ENCODE results near the gene LY86. TPM values are rescaled to one million over a fixed set of nuclear protein-coding genes. Genes with fewer than 3 reads are reported as not detected.
A peak's percentile ranks its signal among the peaks of the same experiment; 100 is the strongest.

The LY86 gene
- polyA plus RNA-seq, 3 donors from 2014 or later = 3.2 to 26.3 (median 17.1) TPM

DNA sequence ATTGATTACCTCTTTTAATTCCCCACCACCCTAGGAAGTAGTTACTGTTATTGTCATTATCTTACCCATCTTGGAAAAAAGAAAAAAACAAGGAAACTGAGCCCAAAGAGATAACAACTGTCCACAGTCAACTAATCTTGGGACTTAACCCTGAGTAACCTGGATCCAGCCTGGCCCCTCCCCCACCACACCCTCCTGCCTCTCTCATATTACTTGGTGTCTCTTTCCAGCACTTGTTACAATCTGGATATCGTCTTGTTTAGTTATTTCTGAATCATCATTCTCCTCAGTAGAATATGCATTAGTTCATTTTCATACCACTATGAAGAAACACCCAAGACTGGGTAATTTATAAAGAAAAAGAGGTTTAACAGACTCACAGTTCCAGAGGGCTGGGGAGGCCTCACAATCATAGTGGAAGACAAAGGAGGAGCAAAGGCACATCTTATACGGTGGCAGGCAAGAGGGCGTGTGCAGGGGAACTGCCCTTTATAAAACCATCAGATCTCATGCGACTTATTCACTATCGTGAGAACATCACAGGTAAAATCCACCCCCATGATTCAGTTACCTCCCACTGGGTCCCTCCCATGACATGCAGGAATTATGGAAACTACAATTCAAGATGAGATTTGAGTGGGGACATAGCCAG lies 60.3 kb downstream of the LY86 start:
- H3K27me3 Mint-ChIP-seq (ENCODE audit: low read depth in 3 of 3) = peaks cover 0 to 2% (median 0%) of the 10 kb centered on the region in 3 donors
- no peaks in the 10 kb centered on the region for H3K9me3 Mint-ChIP-seq
- DNase-seq = no peak
- no peak overlapping the region for H3K27ac Mint-ChIP-seq
- H3K36me3 Mint-ChIP-seq = no peaks in the 10 kb centered on the region
- no peaks in the 10 kb centered on the region for H3K4me1 Mint-ChIP-seq
- no peak overlapping the region for H3K4me3 Mint-ChIP-seq

DNA sequence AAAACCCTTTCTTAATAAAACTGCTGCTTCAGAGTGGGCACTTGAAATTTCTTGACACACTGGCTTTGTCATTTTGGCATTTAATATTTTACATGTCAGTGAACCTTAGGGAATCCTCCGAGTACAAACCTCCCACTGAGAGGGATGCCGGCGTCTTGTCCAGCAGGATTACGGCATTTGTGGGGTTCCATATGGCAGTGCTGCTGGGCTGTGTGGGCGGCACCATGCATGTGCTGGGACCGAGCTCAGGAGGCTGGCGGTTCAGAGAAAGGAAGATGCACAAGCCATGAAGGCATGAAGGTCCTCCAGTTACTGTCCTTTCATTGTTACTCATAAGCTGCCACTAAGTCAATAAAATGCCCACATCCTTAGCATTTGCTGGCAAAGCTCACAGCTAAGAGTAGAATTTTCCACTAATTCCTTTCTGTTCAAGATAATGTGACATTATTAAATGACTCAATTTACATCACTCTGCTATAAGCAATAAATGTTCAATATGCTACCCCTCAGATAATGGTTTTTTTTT lies 61.4 kb downstream of the LY86 start:
- H3K4me3 Mint-ChIP-seq = no peak overlapping the region
- H3K27me3 Mint-ChIP-seq (ENCODE audit: low read depth in 3 of 3) = peaks cover 0 to 2% (median 0%) of the 10 kb centered on the region in 3 donors
- H3K36me3 Mint-ChIP-seq = no peaks in the 10 kb centered on the region
- peaks cover 5 to 6% of the 10 kb centered on the region in 2 donors for H3K4me1 Mint-ChIP-seq
- no peak overlapping the region for H3K27ac Mint-ChIP-seq
- H3K9me3 Mint-ChIP-seq = no peaks in the 10 kb centered on the region
- no peak for DNase-seq

DNA sequence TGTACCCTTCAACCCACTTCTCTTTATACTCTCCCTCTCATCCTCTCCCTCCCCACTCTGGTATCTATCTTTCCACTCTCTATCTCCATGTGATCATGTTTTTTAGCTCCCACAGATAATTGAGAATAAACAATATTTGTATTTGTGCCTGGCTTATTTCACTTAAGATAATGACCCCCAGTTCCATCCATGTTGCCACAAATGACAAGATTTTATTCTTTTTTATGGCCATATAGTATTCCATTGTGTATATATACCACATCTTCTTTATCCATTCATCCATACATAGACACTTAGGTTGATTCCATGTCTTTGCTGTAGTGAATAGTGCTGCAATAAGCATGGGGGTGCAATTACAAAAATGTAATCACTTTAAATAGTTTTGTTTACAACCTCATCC lies 62.3 kb downstream of the LY86 start:
- H3K4me1 Mint-ChIP-seq = peaks cover 11 to 15% of the 10 kb centered on the region in 2 donors
- no peaks in the 10 kb centered on the region for H3K36me3 Mint-ChIP-seq
- H3K4me3 Mint-ChIP-seq = no peak overlapping the region
- DNase-seq = no peak
- peaks cover 0 to 5% (median 0%) of the 10 kb centered on the region in 3 donors for H3K27me3 Mint-ChIP-seq (ENCODE audit: low read depth in 3 of 3)
- no peaks in the 10 kb centered on the region for H3K9me3 Mint-ChIP-seq
- no peak overlapping the region for H3K27ac Mint-ChIP-seq

DNA sequence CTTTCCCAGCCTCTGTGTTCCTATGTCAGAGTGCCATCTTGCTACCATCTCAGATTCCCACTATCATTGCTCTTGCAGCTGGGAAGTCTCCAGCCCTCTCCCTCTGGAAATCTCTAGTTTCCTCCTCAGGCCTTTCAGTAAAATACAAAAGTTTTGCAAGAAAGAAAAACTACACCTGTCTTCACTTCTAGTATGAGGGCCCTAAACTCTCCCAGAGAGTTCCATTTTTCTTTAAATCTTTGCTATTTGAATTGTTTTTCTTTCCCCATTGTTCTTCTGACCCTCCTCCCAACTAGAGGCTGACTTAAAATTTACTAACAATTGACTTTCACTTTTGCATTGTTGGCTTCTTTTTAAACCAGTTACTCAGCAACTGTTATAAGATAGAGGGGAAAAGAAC lies 62.8 kb downstream of the LY86 start:
- Mint-ChIP-seq H3K27me3 (ENCODE audit: low read depth in 3 of 3) (peaks cover 0 to 5% (median 0%) of the 10 kb centered on the region in 3 donors), H3K36me3 (no peaks in the 10 kb centered on the region), H3K27ac (no peak overlapping the region), H3K9me3 (no peaks in the 10 kb centered on the region), H3K4me1 (peaks cover 15 to 20% of the 10 kb centered on the region in 2 donors), H3K4me3 (no peak overlapping the region)
- no peak for DNase-seq

DNA sequence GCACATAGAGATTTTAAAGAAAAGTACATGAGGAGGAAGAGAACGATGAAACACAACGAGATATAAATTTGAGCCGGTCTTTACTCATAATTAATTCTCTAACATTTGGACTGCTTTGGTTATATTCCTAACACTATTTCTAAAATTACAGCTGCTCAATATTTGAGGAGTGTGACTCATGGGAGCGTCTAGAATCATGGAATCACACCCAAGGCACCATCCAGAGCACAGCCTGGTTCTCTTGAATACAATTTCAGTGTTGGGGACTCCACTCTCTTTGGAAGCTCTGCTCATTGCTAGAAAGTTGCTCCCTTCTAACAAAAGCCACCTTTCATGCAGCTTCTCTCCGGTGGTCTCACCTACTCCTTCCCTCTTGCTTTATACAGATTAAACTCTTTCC lies 64.4 kb downstream of the LY86 start:
- H3K27me3 Mint-ChIP-seq (ENCODE audit: low read depth in 3 of 3) = peaks cover 0 to 5% (median 0%) of the 10 kb centered on the region in 3 donors
- peaks cover 19 to 30% of the 10 kb centered on the region in 2 donors for H3K4me1 Mint-ChIP-seq
- no peaks in the 10 kb centered on the region for H3K9me3 Mint-ChIP-seq
- H3K27ac Mint-ChIP-seq = no peak overlapping the region
- no peaks in the 10 kb centered on the region for H3K36me3 Mint-ChIP-seq
- no peak overlapping the region for H3K4me3 Mint-ChIP-seq
- DNase-seq = no peak

DNA sequence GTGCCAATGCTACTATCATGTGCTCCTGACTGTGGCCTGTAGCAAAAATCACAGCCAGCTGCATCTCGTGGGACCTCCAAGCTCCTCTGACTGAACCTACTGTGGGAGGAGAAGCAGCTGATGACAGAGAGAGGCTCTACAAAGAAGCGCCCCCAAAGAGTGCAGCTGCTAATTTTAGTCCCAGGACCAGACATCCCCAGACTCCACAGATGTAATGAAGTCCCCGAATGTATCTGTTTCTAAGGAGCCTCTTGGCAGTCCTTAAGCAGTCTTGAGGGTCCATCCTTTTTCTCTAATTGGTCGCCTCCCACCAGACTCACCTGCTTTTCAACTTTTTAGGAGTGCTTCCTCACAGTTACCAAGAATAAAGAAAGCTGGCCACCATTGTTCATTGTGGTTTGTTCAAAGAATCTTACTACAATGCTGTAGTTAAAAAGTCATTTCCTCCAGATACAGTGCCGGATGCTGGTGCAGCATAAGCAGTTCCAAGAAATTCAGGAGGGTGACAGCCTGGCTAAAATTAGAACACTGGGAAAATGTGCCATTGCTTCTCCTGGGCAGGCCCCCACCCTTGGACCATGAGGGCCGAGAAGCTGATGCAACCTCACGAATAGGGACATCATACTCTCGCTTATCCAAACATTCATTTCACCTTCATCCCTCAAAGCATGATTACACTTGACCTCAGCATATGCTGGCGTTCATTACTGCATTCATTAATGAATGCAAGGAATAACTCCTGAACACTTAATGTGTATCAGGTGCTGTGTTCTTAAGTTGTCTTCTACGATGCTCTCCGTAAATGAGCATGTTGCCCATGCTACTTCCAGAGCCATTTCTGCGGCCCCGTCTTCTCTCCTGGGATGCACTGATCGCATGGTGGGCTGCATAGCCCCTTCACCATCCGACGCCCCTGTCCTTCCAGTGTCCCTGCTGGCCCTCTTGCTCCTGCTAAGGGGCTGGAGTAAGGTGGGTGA lies 66.4 kb downstream of the LY86 start:
- no peak for DNase-seq
- Mint-ChIP-seq H3K4me1 (peaks cover 32 to 48% of the 10 kb centered on the region in 2 donors), H3K4me3 (peak overlapping the region in 2 of 5 donors; percentile 23 to 59), H3K36me3 (no peaks in the 10 kb centered on the region), H3K9me3 (no peaks in the 10 kb centered on the region), H3K27me3 (ENCODE audit: low read depth in 3 of 3) (peaks cover 0 to 8% (median 0%) of the 10 kb centered on the region in 3 donors), H3K27ac (peak overlapping the region in 4 of 6 donors; percentile 57 to 86 (median 74))

DNA sequence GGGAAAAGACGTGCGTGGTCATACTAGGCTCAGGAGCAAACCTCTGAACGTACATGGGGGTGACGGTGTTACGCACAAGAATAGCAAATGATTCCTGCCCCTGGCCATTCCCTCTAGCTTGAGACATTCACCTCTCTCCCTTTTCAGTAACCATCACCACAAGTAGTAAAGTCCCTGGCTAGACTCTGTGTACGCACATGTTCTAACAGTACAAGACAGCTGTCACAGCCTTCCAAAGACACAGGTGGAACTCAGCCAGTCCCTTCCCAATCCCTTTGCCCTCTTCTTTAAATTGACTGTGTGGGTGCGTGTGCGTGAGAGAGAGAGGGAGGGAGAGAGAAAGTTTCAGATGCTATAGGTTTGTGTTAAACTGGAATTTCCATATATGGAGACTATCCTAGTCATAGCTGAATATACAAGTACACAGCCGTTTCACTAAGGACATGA lies 67.3 kb downstream of the LY86 start:
- Mint-ChIP-seq H3K4me1 (peaks cover 32 to 48% of the 10 kb centered on the region in 2 donors), H3K27ac (peak overlapping the region in 3 of 6 donors; percentile 29 to 48 (median 38)), H3K9me3 (no peaks in the 10 kb centered on the region), H3K27me3 (ENCODE audit: low read depth in 3 of 3) (peaks cover 0 to 10% (median 0%) of the 10 kb centered on the region in 3 donors), H3K36me3 (no peaks in the 10 kb centered on the region), H3K4me3 (peak overlapping the region in 2 of 5 donors; percentile 4 to 59)
- DNase-seq = no peak

DNA sequence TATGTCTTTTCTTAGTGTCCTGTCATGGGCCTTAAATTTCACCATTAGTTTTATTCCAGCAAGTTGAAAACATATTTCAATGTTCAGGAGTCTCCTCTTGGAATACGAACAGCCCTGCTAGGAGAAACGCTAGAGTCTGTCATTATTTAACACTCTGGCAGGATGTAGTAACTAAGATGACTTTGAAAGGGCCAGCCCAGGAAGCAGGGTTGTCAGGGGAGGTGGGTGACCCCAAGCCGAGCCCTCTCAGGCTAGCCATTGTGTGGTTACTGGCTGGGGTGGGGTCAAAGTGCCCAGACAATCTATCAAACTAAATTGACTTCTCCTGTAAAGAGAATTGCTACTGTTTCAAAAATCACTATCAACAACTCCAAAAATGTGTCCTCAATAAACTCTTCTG lies 67.8 kb downstream of the LY86 start:
- peaks cover 32 to 48% of the 10 kb centered on the region in 2 donors for H3K4me1 Mint-ChIP-seq
- peak in 1 of 3 donors; percentile 22 for DNase-seq
- H3K4me3 Mint-ChIP-seq = peak overlapping the region in 2 of 5 donors; percentile 3 to 6

DNA sequence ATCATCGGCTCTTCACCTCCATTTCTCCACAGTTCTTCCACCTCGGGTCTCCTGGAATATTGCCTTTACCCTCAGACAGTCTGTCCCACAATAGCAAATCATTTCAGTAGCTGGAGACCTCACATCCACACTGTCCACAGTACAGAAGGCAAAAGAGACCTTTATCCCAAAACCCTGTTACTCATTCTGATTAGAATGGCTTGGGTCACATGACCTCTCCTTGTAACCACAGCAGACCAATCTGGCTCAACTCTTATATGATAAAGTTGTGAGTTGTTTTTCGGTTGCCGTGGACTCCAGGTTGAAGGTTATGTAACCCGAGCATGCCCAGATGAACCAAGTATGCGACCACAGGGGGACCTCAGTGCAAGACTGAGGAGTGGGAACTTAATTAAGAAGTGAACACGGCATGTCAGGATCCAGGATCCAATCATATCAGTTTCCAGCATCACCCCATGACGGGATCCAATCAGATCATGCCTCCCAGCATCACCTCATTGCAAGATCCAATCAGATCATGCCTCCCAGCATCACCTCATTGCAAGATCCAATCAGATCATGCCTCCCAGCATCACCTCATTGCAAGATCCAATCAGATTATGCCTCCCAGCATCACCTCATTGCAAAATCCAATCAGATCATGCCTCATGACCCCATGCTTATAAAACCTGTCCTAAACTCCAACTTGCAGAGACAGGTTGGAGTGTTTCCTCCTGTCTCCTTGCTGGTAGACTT lies 68.7 kb downstream of the LY86 start:
- Mint-ChIP-seq H3K4me3 (peak overlapping the region in 1 of 5 donors; percentile 34), H3K4me1 (peaks cover 32 to 48% of the 10 kb centered on the region in 2 donors), H3K27ac (peak overlapping the region in 3 of 6 donors; percentile 38 to 72 (median 66)), H3K27me3 (ENCODE audit: low read depth in 3 of 3) (peaks cover 0 to 10% (median 0%) of the 10 kb centered on the region in 3 donors), H3K9me3 (no peaks in the 10 kb centered on the region), H3K36me3 (no peaks in the 10 kb centered on the region)
- DNase-seq = no peak

More for the DNA sequence above, 67.8 kb downstream of the LY86 start:
- H3K27ac Mint-ChIP-seq = peak overlapping the region in 4 of 6 donors; percentile 47 to 68 (median 48)
- no peaks in the 10 kb centered on the region for H3K36me3 Mint-ChIP-seq
- H3K9me3 Mint-ChIP-seq = no peaks in the 10 kb centered on the region
- H3K27me3 Mint-ChIP-seq (ENCODE audit: low read depth in 3 of 3) = peaks cover 0 to 10% (median 0%) of the 10 kb centered on the region in 3 donors

DNA sequence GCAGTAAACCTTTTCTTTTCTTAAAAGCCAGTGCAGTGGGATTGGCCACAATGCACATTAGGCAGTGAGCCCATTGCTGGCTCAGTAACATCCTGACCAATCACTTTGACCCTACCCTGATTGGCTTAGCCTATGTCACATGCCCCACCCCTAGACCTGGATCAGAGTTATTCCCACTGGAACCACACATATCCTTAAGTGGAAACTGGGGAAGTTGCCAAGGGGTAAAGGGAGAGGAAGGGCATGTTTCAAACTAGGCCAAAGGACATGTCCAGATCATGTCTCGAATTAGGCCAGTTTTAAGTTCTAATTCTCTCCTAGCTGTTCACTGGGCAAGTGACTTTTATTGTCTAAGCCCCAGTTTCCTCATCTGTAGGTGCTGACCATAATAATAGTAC lies 69.3 kb downstream of the LY86 start:
- Mint-ChIP-seq H3K36me3 (no peaks in the 10 kb centered on the region), H3K27me3 (ENCODE audit: low read depth in 3 of 3) (peaks cover 0 to 12% (median 0%) of the 10 kb centered on the region in 3 donors), H3K4me3 (no peak overlapping the region), H3K27ac (peak overlapping the region in 1 of 6 donors; percentile 86), H3K4me1 (peaks cover 32 to 48% of the 10 kb centered on the region in 2 donors), H3K9me3 (no peaks in the 10 kb centered on the region)
- DNase-seq = no peak

DNA sequence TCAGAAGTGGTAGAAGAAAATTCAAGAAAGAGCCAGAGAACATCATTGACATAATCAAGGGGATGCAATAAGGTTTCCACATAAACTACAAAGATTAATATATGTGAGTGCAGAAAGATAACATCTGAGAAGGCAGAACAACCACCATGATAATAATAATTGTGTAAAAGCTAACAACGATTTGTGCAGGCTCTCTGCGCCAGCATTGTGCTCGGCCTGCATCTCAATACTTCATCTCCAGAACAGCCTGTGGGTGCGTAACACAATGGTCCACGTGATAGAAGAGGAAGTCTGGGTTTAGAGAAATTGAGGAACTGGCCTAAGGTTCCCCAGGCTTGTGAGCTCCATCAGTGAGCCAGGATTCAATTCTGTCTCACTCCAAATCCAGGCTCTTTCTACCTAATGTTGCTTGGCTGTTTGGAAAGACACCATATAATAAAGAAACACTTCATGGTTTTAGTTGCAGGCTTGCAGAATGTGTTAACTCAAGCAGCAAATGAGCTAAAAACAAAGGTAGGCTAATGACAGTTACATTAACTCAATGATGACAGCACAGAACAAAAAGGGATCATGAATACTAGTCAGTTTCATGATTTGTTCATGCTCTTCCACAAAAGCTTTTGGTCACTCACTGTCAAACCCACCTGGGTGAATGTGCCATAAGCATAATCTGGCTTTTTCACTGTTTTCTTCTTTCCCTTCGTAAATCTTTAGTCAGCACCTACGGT lies 71.2 kb downstream of the LY86 start:
- Mint-ChIP-seq H3K4me3 (no peak overlapping the region), H3K9me3 (no peaks in the 10 kb centered on the region), H3K4me1 (peaks cover 28 to 44% of the 10 kb centered on the region in 2 donors), H3K36me3 (no peaks in the 10 kb centered on the region), H3K27me3 (ENCODE audit: low read depth in 3 of 3) (peaks cover 0 to 10% (median 0%) of the 10 kb centered on the region in 3 donors), H3K27ac (peak overlapping the region in 5 of 6 donors; percentile 17 to 92 (median 88))
- no peak for DNase-seq

DNA sequence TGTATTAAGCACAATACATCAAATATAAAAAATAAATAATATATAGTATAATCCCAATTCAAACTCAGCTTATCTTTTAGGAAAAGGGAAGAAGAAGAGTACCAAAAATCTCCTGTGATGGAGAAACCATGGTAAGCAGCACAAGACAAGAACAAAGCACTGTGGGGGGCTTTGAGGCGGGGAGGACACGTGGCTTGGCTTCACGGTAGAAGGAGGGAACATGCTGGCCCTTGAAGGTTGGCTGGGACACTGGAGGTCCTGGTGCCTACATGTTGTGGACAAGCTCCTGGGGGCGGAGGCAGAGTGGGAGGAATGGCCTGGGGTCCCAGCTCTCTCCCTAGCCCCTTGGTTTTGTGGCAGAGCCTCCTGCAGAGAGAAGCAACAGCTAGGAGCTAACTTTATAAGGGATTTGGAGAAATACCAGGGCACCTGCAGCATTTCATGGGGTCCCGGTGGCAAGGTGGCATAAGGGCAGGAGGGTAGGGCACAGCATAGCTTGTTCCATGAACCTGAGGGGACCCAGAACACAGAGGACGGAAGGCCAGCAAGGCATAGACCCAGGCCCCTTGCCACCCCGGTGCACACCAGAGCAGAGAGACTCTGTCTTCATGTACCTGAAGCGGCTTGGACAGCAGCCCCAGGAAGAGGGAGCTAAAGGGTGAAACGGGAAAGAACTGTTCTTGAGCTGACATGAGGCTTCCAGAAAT lies 72.0 kb downstream of the LY86 start:
- peaks cover 21 to 36% of the 10 kb centered on the region in 2 donors for H3K4me1 Mint-ChIP-seq
- H3K27ac Mint-ChIP-seq = peak overlapping the region in 3 of 6 donors; percentile 13 to 42 (median 31)
- no peaks in the 10 kb centered on the region for H3K36me3 Mint-ChIP-seq
- no peak overlapping the region for H3K4me3 Mint-ChIP-seq
- H3K27me3 Mint-ChIP-seq (ENCODE audit: low read depth in 3 of 3) = peaks cover 0 to 8% (median 0%) of the 10 kb centered on the region in 3 donors
- DNase-seq = no peak
- H3K9me3 Mint-ChIP-seq = no peaks in the 10 kb centered on the region

Data from immature natural killer cell (primary cell).